ENCODE data around the gene MRPL47.
A peak's percentile ranks its signal among the peaks of the same experiment; 100 is the strongest.

MRPL47 gene

GRCh38 chr3:179642871-179643270 is 38.4 kb upstream of the MRPL47 start:
- DNase-seq (ENCODE audit: low read depth), result no peak
- no peak overlapping the region for H3K4me3 ChIP-seq (ENCODE audit: low read depth, low read length)
- no peak for TF ChIP-seq CTCF (conservative IDR thresholded peaks at IDR 0.05; ENCODE audit: low read depth, low read length)

- no peak for TF ChIP-seq CTCF (conservative IDR thresholded peaks at IDR 0.05; ENCODE audit: low read depth, low read length)
- H3K4me3 ChIP-seq (ENCODE audit: low read depth, low read length), result no peak overlapping the region
- DNase-seq (ENCODE audit: low read depth), result no peak
These were observed 36.0 kb upstream of the MRPL47 start for GRCh38 chr3:179640469-179640868.

- no peak for DNase-seq (ENCODE audit: low read depth)
- no peak overlapping the region for H3K4me3 ChIP-seq (ENCODE audit: low read depth, low read length)
- TF ChIP-seq CTCF (conservative IDR thresholded peaks at IDR 0.05; ENCODE audit: low read depth, low read length), result no peak
These were observed 26.5 kb upstream of the MRPL47 start for GRCh38 chr3:179630753-179631451.

- H3K4me3 ChIP-seq (ENCODE audit: low read depth, low read length), result no peak overlapping the region
- peak; percentile 15 for DNase-seq (ENCODE audit: low read depth)
- TF ChIP-seq CTCF (conservative IDR thresholded peaks at IDR 0.05; ENCODE audit: low read depth, low read length), result no peak
These were observed 20.0 kb upstream of the MRPL47 start for GRCh38 chr3:179624451-179624850.

GRCh38 chr3:179622023-179622422 is 17.6 kb upstream of the MRPL47 start:
- no peak overlapping the region for H3K4me3 ChIP-seq (ENCODE audit: low read depth, low read length)
- DNase-seq (ENCODE audit: low read depth), result no peak
- TF ChIP-seq CTCF (conservative IDR thresholded peaks at IDR 0.05; ENCODE audit: low read depth, low read length), result no peak

GRCh38 chr3:179615458-179616173 is 11.2 kb upstream of the MRPL47 start:
- DNase-seq (ENCODE audit: low read depth), result peak; percentile 63
- no peak overlapping the region for H3K4me3 ChIP-seq (ENCODE audit: low read depth, low read length)
- no peak for TF ChIP-seq CTCF (conservative IDR thresholded peaks at IDR 0.05; ENCODE audit: low read depth, low read length)

GRCh38 chr3:179613807-179614206 is 9.4 kb upstream of the MRPL47 start:
- DNase-seq (ENCODE audit: low read depth), result peak; percentile 35
- TF ChIP-seq CTCF (conservative IDR thresholded peaks at IDR 0.05; ENCODE audit: low read depth, low read length), result no peak

More at GRCh38 chr3:179613807-179614206, 9.4 kb upstream of the MRPL47 start:
- H3K4me3 ChIP-seq (ENCODE audit: low read depth, low read length), result no peak overlapping the region

Measured in choroid plexus epithelial cell (primary cell).